Mammary epithelial cell (primary cell): Measurements from ENCODE around the gene SETD1B.
A peak's percentile ranks its signal among the peaks of the same experiment; 100 is the strongest.

Experiments
- EZH2 ChIP-seq: IDR thresholded peaks from 2 replicates; pipeline ENCODE4 v1.6.1; 2012; ENCODE audit warnings: low read length, inconsistent platforms, borderline replicate concordance
- TF ChIP-seq, protein P1 (sequence below), 2 donors: IDR thresholded peaks in 1 of 2; conservative IDR thresholded peaks in 1 of 2; 2 replicates each; pipeline ENCODE4 v1.5.1; 2011 to 2012; ENCODE audit warnings: inconsistent platforms in 2 of 2, low read length in 2 of 2, mild to moderate bottlenecking in 2 of 2, control low read depth in 1 of 2, low read depth in 1 of 2; ENCODE audit not compliant: insufficient read depth in 1 of 2; ENCODE audit errors: extremely low read depth in 1 of 2

DNA sequence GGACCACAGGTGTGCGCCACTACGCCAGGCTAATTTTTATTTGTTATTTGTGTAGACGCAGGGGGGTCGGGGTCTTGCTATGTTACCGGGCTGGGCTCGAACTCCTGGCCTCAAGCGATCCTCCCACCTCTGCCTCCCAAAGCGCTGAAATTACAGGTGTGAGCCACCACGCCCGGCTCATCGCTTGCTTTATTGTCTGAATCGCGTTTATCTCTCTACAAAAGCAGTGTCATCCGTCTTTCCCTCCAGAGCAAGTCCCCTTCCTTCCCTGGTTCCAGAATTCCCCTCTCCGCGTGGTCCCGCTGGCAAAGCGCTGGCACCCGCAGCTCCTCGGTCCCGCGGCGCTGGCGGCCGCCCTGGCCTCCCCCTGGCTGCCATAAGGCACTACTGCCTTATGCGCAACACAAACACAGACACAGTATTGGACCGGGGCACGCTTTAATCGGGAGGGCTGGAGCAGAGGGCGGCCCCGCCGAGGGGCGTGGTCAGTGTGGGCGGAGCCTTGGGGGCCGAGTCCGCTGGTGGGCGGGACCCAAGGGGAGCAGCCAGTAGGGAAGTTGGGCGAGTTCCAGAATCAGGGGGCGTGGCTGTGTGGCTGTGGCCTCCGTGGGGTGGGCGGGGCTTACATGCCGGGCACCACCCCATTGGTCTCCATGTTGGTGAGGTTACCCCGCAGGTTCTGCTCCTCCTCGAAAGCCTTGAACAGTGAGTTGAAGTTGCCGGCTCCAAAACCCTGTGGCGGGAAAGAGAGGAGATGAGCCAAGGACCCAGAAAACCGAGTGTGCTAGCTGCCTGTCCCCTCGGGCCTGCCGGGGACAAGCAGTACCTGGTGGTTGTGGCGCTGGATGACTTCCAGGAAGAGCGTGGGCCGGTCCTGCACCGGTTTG lies 35.5 kb downstream of the SETD1B start:
- TF ChIP-seq, protein P1, sequence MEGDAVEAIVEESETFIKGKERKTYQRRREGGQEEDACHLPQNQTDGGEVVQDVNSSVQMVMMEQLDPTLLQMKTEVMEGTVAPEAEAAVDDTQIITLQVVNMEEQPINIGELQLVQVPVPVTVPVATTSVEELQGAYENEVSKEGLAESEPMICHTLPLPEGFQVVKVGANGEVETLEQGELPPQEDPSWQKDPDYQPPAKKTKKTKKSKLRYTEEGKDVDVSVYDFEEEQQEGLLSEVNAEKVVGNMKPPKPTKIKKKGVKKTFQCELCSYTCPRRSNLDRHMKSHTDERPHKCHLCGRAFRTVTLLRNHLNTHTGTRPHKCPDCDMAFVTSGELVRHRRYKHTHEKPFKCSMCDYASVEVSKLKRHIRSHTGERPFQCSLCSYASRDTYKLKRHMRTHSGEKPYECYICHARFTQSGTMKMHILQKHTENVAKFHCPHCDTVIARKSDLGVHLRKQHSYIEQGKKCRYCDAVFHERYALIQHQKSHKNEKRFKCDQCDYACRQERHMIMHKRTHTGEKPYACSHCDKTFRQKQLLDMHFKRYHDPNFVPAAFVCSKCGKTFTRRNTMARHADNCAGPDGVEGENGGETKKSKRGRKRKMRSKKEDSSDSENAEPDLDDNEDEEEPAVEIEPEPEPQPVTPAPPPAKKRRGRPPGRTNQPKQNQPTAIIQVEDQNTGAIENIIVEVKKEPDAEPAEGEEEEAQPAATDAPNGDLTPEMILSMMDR (conservative IDR thresholded peaks at IDR 0.05 in 1 of 2, IDR thresholded peaks at IDR 0.05 in 1 of 2; ENCODE audit: extremely low read depth in 1 of 2, insufficient read depth in 1 of 2, low read depth in 1 of 2, low read length in 2 of 2), result peak in 1 of 2 donors; percentile 32
- TF ChIP-seq EZH2, result no peak
